LHCN-M2 (cell line): Measurements from ENCODE around the gene RPL27A. TPM values are rescaled to one million over a fixed set of nuclear protein-coding genes. Genes with fewer than 3 reads are reported as not detected.

ENCODE experiments used
- DNase-seq: peaks from one replicate; pipeline ENCODE4 v3.0.0-alpha.2; 2012; ENCODE audit warnings: low read depth
- total RNA-seq: library from RNA; depleted of rRNA; stranded (reverse); fragments of >200 nt; gene quantifications from 2 replicates; pipeline ENCODE4 v1.2.3, GENCODE V29; 2014; rRNA removed

The RPL27A gene
- total RNA-seq, 1 experiment from 2014 or later: 527 TPM

DNA sequence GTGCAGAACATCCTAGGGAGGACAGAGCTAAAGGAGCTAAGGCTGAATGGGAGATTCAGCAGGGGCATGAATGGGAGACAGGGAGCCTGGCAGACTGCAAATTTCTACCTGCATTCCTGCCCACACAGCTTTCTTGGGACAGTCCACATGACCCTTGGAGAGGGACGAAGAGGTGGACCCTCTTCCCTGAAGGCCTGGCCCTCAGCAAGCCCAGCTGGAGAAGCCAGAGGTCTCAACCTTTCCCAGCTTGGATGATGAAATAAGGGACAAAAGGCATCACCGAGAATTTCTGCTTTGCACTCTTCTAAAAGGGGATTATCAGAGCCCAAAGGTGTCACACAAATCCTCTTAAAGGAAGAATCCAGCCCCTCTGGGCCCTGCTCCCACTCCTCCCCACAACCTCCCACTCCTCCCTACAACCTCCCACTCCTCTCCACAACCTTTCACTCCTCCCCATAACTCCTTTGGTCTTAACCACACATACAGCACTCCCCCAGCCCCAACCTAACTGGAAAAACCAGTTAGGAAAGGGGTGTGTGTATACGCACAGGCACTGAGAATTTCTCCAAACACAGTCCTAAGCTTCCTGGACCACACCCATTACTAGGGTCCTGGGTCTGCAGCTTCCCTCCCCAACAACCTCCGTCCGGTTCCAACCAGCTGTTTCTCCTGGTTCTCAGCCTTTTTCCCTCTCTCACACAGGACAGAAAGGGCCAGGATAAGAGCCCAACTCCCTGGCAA is 38.4 kb downstream of the RPL27A start:
- DNase-seq: no peak

DNA sequence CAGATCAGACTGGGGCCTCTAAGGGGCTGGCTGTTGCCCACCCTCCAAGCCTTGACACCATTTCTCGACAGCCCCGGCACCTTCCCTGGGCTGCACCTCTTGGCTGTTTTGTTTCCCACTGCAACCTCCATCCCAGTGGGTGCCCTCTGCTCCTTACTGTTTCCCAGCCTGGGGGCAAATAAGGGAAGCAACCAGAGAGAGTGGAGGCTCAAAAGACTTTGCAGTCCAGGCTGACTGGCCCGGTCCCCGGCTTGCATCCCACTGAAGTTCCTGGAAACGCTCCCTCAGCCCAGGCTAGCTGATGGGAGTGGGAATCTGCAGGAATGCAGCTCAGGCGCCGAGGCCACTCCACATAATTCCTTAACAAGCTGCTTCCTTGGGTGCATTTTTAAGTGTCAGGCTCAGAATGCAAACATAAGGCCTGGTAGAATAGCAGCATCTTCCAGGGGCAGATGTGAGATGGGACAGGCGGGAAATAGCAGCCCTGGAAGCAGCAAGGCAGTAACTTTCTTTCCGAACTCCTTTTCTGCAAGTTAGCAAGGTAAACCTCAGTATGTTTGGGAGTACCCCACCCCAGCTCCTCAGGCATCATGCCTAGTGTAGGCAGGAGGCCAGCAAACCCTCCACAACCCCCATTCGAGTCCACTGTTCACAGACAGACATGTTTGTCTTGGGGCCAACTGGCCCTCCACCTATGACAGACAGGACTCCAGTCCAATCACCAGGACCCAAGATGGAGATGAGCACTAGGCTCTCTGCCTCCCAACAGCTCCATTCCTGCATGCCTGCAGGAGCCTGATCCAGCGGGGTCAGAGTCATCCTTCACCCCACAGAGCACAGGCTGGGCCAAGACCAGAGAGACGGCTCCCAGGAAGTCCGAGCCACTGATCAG is 39.3 kb downstream of the RPL27A start:
- peak; percentile 53 for DNase-seq

DNA sequence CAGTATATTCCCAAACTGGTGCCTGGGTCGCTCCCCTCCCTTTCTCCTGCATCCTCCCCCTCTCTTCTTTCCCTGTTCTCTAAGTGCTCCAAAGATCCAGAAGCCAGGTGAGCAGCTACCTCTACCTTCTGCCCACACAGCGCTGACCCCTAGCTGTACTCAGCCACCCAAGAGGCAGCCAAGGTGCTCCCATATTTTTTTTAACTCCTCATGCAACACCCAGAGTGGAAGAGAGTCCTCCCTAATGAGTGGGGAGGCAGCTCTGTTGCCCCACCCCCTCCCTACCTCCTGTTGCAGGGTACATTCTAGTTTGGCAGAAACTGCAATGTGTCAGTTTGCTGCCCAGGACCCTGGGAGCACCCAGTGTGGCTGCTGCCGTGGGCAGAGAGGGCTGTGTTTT is 40.2 kb downstream of the RPL27A start:
- no peak for DNase-seq

DNA sequence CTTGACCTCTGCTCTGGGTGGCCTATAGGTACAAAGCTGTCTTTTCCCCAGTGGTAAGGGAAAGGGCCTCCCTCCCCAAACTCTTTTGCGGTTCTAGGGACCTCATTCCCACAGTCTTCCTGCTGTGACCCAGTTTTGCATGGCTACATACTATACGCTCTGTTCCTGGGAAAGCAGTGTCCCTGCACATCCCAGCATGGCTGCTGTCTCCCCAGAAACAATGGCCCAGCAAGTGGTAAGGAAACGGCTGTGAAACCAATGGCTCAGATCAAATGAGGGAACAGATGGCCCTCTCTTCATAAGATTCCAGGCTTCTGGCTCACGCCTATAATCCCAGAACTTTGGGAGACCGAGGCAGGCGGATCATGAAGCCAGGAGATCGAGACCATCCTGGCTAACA is 41.1 kb downstream of the RPL27A start:
- no peak for DNase-seq

DNA sequence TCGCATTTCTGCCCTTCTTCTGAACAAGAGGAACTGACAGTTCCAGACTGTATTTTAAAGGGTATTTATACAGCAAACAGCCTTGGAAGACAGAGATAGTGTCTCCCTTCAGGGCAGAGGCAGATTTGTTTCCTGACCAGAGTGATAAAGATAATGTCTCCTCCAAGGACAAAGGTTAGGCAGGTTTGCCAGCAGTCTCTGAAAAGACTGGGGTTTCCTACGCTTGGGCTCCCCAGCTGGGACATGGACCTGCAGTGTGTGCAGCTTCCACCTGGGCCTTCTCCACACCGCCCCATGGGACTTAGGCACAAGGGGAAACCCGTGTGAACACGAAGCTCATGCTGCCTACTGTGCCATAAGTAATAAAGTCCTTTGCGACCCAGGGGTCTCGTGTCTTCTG is 42.1 kb downstream of the RPL27A start:
- no peak for DNase-seq

DNA sequence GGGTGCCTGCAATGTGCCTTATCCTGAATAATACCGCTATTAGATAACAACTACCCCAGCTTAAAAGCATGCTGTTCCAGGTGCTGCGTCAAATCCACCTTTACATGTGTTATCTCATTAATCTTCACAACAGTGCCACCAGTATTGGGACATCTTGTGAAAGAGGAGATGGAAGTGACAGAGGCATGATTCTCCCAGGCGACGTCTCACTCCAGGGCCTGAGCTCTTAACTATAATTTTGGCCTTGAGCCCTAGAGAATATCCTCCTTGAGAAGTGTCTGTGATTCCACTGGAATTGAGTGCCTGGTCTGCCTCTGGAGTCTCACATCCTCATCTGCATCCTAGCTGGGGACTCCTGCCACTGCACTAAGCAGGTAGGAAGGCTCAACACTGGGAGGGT is 43.8 kb downstream of the RPL27A start:
- DNase-seq: no peak

DNA sequence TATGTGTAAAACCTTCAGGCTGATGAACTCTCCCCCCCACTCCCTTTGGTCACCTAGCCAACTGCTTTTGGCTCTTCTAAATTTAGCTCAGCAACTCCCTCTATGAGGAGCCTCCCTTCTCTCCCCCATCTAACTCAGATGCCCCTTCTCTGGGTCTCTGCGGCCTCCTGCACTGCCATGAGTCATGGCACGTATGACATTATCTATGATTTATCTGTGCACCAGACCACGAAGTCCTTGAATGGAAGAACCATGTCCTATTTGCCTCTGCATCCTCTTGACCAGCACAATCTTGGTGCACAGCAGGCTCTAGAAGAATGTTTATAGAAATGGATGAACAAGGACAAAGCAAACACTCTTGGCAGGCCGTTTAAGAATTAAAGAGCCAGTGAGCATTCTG is 46.0 kb downstream of the RPL27A start:
- DNase-seq: peak; percentile 71

DNA sequence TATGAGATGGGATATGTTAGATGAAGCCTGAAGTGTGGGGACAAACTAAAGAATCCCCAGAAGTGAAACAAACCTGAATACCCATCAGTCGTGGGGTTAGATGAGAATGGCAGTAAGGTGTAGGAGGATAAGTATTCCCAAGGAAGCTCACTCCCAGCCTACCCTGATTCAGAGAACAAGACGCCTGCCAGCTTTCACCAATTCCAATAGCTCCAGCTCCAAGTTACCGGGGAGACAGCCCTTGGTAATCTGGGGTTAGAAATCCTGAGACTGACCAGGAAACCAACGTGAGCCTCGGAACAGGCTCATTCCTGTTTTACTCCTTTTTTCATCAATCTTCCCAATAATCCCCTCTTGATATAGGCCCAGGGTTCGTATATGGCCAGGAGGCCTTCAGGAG is 46.5 kb downstream of the RPL27A start:
- no peak for DNase-seq

DNA sequence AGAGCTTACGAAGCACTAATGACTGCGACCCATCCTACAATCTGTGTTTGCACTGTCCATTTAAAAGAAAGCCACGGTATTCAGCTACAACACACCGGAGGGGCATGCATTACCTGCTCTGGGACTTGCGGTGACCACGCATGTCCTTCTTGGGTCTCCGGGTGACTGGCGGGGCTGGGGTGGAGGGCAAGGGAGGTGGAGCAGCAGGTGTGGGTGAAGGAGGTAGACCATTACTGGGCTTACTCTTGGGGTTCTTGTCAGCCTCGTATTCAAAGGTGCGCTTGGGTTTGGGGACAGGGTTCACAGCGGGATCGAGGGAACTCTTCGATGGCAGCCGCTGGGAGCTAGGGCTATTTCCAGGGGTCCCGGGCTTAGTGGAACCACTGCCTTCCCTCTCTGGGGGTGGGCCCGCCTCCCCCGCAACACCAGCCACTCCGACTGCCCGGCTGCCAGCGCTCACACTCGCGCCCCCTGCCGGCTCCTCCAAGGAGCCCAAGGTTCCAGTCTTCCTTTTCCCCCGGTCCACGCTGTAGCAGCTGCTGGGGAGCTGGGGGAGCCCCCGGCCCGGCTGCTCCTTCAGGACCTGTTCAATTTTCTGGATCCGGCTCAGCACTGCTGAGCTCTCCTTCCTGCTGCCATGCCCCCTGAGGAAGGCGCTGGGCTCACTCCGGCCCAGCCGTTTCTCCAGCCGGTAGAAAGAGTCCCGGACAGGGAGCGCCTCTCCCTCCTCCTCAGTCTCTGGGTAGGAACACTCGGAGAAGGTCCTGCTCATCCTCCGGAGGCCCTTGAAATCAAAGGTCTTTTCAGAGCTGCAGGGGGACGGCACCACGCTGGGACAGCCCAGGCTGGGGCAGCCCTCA is 47.5 kb downstream of the RPL27A start:
- no peak for DNase-seq

DNA sequence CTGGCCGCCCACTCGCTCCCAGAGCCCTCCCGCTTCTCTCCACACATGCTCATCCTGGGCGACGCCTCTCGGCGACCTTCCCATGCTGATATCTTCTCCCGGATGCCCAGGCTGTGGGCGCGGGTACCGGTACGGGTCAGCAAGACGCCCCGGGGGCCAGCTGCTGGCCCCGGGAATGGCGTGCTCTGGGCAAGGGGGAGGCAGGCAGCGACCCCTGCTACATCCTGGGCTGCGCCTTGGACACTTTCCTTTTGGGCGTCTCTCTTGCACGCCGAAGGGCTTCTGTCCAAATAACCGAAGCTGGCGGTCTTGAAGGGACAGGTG is 48.1 kb downstream of the RPL27A start:
- no peak for DNase-seq

DNA sequence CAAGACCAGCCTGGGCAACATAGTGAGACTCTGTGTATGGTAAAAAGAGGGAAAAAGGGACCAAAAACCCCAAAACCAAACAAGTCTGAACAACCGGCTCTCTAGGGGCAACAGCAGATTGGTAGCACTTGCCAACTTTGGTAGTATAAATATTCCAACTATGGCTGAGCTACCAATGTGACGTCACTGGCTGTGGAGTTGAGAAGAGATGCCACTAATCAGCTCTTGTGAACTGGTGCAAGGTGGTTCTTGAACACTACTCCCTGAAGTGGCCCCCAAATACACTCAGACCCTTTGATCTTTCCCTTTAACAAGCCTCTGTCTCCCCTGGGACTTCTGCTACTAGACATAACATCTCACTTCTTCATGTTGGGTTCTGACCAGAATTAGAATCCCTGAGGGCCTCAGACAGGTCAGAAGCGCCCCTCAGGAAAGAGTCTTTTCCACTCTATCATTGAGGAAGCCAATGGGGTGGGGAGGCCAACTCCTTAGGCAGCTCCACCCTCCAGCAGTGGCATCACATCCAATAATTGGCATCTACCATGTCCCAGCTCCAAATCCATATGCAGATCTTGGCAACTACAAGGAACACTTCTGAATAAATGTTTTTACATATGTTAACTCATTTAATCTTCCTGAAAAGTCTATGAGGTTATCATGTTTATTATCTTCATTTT is 49.2 kb downstream of the RPL27A start:
- no peak for DNase-seq

DNA sequence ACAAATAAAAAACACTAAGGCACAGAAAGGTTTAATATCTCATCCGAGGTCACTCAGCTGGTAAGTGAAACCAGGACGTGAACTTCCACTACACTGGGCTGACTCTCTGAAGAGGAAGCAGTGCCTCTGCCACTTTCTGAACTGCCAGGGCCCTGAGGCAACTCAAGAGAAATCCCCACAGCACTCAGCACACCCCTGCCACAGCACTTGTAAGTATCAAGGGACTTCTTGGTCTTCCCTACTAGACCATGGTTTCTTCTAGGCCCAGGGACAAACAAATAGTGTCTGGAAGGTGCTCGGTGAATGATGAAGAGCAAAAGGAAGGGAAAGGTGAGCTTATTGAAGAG is 49.7 kb downstream of the RPL27A start:
- DNase-seq: no peak

DNA sequence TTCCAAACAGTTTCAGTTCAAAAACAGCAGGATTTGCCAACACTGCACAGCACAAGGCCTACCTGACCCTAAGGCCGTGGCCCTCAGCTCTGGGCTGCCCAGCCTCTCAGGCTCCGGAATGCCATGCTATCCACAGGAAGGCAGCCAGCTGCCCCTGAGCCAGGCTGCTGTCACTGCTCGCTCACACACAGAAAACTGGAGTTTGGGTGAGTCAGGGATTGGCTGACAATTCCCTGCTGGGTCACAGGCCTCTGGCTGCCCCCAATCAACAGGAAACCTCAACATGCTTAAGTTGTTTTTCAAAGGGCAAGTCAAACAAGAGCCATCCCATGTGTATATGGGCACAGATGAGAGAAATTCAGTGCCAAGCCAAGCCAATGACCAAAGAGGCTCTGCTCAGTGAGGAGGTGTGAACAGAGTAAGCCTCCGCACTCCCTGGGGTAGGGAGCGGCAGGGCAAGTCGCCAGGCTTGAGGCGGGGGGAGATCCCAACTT is 50.2 kb downstream of the RPL27A start:
- DNase-seq: peak; percentile 94

DNA sequence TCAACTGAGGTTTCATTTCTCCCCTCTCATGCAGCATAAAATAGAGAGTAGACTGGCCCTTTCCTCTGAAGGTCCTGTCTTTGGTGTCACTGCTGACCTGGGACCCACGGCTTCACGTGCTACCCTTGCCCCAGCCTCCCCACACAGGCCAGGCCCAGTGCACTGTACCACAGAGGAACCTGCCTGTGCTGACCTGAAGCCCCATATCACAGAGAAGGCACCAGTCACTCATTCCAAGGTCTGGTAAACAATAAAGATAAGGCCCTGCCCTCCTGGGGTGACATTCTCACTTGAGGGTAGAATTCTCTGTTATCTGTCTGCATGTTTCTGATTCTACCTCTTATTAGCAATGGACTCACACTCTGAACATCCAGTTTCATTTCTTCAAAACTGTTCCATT is 51.3 kb downstream of the RPL27A start:
- no peak for DNase-seq

DNA sequence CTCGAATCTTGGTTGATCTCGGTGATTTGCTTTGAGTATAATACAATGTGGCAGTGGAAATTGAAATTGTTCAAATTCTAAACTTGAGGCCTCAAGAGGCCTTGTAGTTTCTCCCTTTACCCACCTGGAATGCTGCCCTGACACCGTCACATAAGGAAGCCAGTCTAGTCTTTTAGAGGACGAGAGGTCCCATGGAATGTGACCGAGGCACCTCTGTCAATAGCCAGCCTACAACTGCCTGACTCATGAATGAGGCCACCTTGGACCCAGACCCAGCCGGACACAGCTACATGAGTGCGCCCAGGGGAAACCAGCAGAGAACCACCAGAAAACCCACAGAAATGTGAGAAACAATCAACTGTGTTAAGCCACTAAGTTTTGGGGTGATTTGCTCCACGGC is 52.5 kb downstream of the RPL27A start:
- no peak for DNase-seq

DNA sequence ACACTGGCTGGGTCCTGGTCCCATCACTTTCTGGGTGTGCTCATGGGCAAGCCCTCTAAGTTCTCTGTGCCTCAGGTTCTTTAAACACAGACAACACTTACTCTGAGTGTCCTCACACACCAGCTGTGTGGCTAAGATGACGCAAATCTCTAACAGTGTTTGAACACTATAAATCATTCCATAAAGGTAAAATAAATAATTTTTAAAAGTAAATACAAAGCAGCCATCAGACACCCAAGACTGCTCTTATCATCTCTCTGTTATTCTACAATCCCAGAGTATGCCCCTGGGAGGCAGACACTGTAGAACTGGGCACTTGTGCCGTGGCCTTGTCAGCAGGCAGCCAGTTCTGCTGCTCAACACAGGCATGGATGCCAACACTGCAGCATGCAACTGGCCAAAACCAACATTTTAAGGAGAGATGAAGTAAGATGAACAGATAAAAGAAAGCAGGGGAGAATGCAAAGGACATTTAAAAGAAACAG is 56.8 kb downstream of the RPL27A start:
- no peak for DNase-seq

Other genes starting within 250 kb of the RPL27A start
- 0.40 and 0.51 TPM in 2 replicates for gene STK33, start 88.6 kb upstream of the RPL27A start, total RNA-seq
- gene TRIM66, start 127 bp upstream of the RPL27A start, total RNA-seq: 2.2 and 8.5 TPM in 2 replicates
- 87.8 and 89.8 TPM in 2 replicates for gene AKIP1, start 228.4 kb downstream of the RPL27A start, total RNA-seq